ENCODE measurements around the gene KRTAP10-5.

GRCh38 chr21:44589094-44589493 lies 8.7 kb upstream of the KRTAP10-5 start:
- TF ChIP-seq CTCF (IDR thresholded peaks at IDR 0.05) (no peak), POLR2A (IDR thresholded peaks at IDR 0.05) (no peak)

Measured in adrenal gland (tissue), 5 donors.